ENCODE results near the gene MAP2K5.

MAP2K5 gene

GRCh38 chr15:67762610-67763368 lies 220.3 kb downstream of the MAP2K5 start:
- no peak for DNase-seq

- no peak for DNase-seq
These were observed 223.2 kb downstream of the MAP2K5 start for GRCh38 chr15:67765701-67766100.

GRCh38 chr15:67766968-67767367 lies 224.5 kb downstream of the MAP2K5 start:
- DNase-seq, result no peak

GRCh38 chr15:67768313-67768977 lies 225.9 kb downstream of the MAP2K5 start:
- no peak for DNase-seq

GRCh38 chr15:67769497-67770357 lies 227.2 kb downstream of the MAP2K5 start:
- DNase-seq, result no peak

- DNase-seq, result no peak
These were observed 227.8 kb downstream of the MAP2K5 start for GRCh38 chr15:67770358-67770628.

GRCh38 chr15:67771189-67771800 lies 228.8 kb downstream of the MAP2K5 start:
- DNase-seq, result no peak

GRCh38 chr15:67774626-67775025 lies 232.1 kb downstream of the MAP2K5 start:
- DNase-seq, result no peak

GRCh38 chr15:67775250-67775649 lies 232.7 kb downstream of the MAP2K5 start:
- no peak for DNase-seq

GRCh38 chr15:67775998-67776397 lies 233.5 kb downstream of the MAP2K5 start:
- DNase-seq, result no peak

GRCh38 chr15:67776600-67776999 lies 234.1 kb downstream of the MAP2K5 start:
- no peak for DNase-seq

- DNase-seq, result no peak
These were observed 234.6 kb downstream of the MAP2K5 start for GRCh38 chr15:67777071-67777470.

GRCh38 chr15:67777773-67778172 lies 235.3 kb downstream of the MAP2K5 start:
- no peak for DNase-seq

- no peak for DNase-seq
These were observed 236.6 kb downstream of the MAP2K5 start for GRCh38 chr15:67778968-67779548.

GRCh38 chr15:67779549-67780111 lies 237.1 kb downstream of the MAP2K5 start:
- DNase-seq, result no peak

- DNase-seq, result no peak
These were observed 238.6 kb downstream of the MAP2K5 start for GRCh38 chr15:67781061-67781460.

- DNase-seq, result no peak
These were observed 239.6 kb downstream of the MAP2K5 start for GRCh38 chr15:67781907-67782690.

- no peak for DNase-seq
These were observed 240.1 kb downstream of the MAP2K5 start for GRCh38 chr15:67782691-67782991.

- no peak for DNase-seq
These were observed 240.8 kb downstream of the MAP2K5 start for GRCh38 chr15:67783303-67783702.

GRCh38 chr15:67784090-67784781 lies 241.7 kb downstream of the MAP2K5 start:
- no peak for DNase-seq

- DNase-seq, result no peak
These were observed 242.4 kb downstream of the MAP2K5 start for GRCh38 chr15:67784856-67785430.
